ENCODE results near the gene KIF1A. TPM values are rescaled to one million over a fixed set of nuclear protein-coding genes. Genes with fewer than 3 reads are reported as not detected.
A peak's percentile ranks its signal among the peaks of the same experiment; 100 is the strongest.

Gene KIF1A
- total RNA-seq, 1 donor from 2014 or later: 146 TPM

GRCh38 chr2:240820607-240821428, 799 bp upstream of the KIF1A start:
- DNase-seq (ENCODE audit: low spot score in 2 of 2) (peak; percentile 49 to 63), FAIRE-seq (no peak)

DNA sequence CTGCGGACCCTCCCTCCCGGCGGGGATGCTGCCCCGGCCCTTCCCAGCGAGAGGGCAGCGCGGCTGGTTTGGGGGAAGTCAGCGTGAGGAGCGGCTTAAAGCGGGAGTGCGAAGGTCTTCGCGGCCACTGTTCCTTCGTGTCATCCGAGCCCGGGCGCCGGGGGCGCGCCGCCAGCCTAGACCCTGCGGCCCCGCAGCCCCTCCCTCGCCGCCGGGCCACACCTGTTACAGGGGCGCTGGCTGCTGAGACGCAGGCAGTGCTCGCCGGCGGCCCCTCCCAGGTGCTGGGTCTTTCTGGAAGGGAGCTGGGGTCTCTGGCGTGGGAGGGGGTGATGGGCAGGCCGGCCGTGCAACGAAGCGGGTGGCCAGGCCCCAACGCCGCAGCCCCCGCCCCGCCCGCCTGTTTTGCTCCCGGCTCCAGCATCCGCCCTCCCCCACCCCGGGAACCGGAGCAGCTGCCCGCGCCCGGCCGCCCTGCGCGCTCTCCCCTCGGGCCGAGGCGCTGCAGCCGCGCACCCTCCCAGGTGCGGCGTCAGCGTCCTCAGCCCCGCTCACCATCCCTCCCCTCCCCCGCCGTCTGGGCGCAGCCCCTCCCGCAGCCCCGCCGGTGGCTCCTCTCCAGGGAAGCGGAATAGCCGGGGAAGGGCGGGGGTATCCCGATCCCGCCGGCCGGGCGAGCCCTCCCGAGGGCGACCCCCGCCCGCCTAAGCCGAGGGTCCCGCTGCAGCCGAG, 727 bp downstream of the KIF1A start:
- FAIRE-seq (no peak), DNase-seq (ENCODE audit: low spot score in 2 of 2) (peak; percentile 52 to 65)

DNA sequence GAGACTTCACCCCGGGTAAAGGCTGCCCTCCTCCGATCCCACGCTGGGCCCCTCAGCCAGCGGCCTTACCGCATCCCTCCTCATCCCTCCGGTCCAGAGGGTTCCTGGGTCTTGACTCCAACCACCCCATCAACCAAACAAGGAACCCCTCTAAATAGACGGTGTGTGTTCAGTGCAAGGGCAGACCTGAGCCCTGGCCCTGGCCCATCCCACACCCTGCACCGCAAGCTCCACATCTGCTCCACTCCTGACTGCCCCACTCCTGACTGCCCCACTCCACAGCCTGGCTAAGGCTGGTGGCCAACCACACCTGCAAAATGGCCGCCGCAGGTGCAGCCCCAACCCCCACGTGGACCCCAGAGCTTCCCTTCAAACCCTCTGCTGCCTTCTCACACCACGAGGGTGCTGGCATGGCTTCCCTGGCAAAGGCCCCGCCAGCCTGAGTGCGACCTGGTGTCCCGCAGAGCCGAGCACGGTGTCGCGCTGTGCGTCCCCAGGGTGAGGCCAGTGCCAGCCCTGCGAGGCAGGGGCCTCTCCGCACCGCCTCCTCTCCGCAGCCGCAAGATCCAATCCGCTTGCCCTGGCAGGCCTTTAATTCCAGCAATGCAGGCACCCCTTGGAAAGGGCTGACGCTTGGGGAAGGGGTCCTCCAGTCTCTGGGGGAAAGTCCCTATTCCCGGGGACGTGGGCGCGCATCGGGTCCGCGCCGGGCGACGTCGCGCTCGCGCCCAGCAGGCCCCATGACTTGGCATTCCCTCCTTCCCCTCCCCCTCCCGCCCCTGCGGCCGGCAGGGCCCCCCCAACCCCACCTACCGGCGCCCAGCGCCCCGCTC, 1.5 kb downstream of the KIF1A start:
- DNase-seq (ENCODE audit: low spot score in 2 of 2): peak; percentile 75 to 80
- no peak for FAIRE-seq

- FAIRE-seq (no peak), DNase-seq (ENCODE audit: low spot score in 2 of 2) (no peak)
These were observed 2.3 kb downstream of the KIF1A start for GRCh38 chr2:240817496-240818292.

GRCh38 chr2:240816584-240817495, 3.2 kb downstream of the KIF1A start:
- no peak for DNase-seq (ENCODE audit: low spot score in 2 of 2)
- no peak for FAIRE-seq

- FAIRE-seq: no peak
- no peak for DNase-seq (ENCODE audit: low spot score in 2 of 2)
These were observed 4.0 kb downstream of the KIF1A start for GRCh38 chr2:240815761-240816583.

- no peak for DNase-seq (ENCODE audit: low spot score in 2 of 2)
- no peak for FAIRE-seq
These were observed 4.9 kb downstream of the KIF1A start for GRCh38 chr2:240814946-240815760.

DNA sequence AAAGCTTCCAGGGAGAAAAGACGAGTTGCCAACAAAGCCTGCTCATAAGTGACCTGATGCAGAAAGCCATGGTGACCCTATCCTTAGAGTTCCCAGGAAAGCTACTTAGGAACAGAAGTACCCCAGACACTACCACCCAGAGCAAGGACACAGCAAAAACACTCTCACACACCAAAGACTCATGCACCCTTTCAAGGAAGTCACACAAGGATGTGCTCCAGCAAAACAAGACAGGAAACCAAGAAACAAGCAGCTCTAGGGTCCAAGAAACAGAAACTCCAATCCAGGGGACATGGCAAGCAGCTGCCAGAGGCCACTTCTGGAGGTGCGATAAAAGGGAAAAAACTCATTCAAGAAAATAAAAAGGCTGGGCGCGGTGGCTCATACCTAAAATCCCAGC, 5.7 kb downstream of the KIF1A start:
- FAIRE-seq (no peak), DNase-seq (ENCODE audit: low spot score in 2 of 2) (no peak)

DNA sequence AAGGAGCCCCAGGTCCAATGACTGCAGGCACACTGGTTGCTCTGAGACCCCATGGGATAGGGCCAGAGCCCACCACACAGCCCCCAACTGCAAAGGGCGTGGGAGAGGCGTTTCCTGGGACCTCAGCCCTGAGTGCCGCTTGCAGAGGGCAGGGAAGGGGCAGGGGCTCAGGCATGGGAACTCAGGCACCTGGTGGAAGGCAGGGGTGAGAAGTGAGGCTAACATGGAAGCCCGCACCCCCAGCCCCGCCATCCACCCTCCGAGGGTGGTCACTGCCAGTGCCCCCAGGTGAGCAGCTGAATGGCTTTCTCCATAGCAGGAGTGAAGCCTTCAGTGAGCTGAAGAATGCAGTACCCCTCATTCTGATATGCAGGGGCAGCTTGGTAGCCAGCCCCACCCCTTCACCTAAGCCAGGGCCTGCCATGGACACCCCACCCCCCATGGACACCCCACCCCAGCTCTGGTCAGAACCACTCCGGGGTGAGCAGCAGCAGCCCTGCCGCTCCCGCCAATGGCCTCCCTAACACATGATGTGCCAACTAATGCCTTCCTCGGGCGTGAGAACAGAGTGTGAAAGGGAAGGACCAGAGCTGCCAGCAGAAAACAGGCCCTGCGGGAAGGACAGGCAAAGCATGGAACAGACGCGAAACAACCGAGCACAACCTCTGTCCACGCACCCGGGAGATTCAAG, 6.6 kb downstream of the KIF1A start:
- no peak for FAIRE-seq
- no peak for DNase-seq (ENCODE audit: low spot score in 2 of 2)

- no peak for FAIRE-seq
- DNase-seq (ENCODE audit: low spot score in 2 of 2): no peak
These were observed 7.3 kb downstream of the KIF1A start for GRCh38 chr2:240812721-240813120.

GRCh38 chr2:240812301-240812680, 7.7 kb downstream of the KIF1A start:
- FAIRE-seq (no peak), DNase-seq (ENCODE audit: low spot score in 2 of 2) (no peak)

- no peak for FAIRE-seq
- no peak for DNase-seq (ENCODE audit: low spot score in 2 of 2)
These were observed 8.4 kb downstream of the KIF1A start for GRCh38 chr2:240811346-240812300.

GRCh38 chr2:240810621-240811020, 9.4 kb downstream of the KIF1A start:
- DNase-seq (ENCODE audit: low spot score in 2 of 2) (no peak), FAIRE-seq (no peak)

GRCh38 chr2:240810199-240810598, 9.8 kb downstream of the KIF1A start:
- no peak for FAIRE-seq
- DNase-seq (ENCODE audit: low spot score in 2 of 2): no peak

GRCh38 chr2:240809276-240809675, 10.7 kb downstream of the KIF1A start:
- DNase-seq (ENCODE audit: low spot score in 2 of 2) (no peak), FAIRE-seq (no peak)

GRCh38 chr2:240806459-240806858, 13.6 kb downstream of the KIF1A start:
- no peak for FAIRE-seq

More at GRCh38 chr2:240806459-240806858, 13.6 kb downstream of the KIF1A start:
- no peak for DNase-seq (ENCODE audit: low spot score in 2 of 2)

All from frontal cortex (tissue), 4 donors.